PC-3 (cell line): ENCODE measurements around the gene HNRNPL. TPM values are rescaled to one million over a fixed set of nuclear protein-coding genes. Genes with fewer than 3 reads are reported as not detected.

Source experiments
- ATAC-seq: fragments of 200-7000 bp; cut with Tn5 transposase; 2 replicates; pipeline ENCODE4 v1.9.1; 2020; ENCODE audit warnings: mild to moderate bottlenecking, moderate library complexity
- BruUV-seq: library from RNA; stranded (reverse); fragments of 400-500 nt; replicated peaks from 2 replicates; lab custom pipeline; 2021; lab: Mats Ljungman, UMichigan
- CTCF ChIA-PET: fragments of 300-600 bp; sonication (Branson Sonifier 250); formaldehyde crosslinking; loops from one replicate; lab custom pipeline; 2022; ENCODE audit warnings: antibody characterized with exemption; lab: Charles Lee
- POLR2A ChIA-PET: fragments of 300-600 bp; sonication (Branson Sonifier 250); formaldehyde crosslinking; loops from one replicate; lab custom pipeline; 2022; ENCODE audit warnings: antibody characterized with exemption; ENCODE audit not compliant: unreplicated experiment; lab: Charles Lee
- DNase-seq: peaks from one replicate; pipeline ENCODE4 v3.0.0-alpha.2; 2015
- H2AFZ ChIP-seq: fragments of 300-600 bp; sonication (generic); 2 replicates; pipeline ENCODE4 v1.6.0; 2016; ENCODE audit warnings: antibody characterized with exemption, low read length
- H3F3A ChIP-seq: fragments of 300-600 bp; sonication (generic); one replicate; pipeline ENCODE4 v1.6.0; 2017; ENCODE audit warnings: antibody characterized with exemption, low read length, control low read depth, mild to moderate bottlenecking; ENCODE audit not compliant: unreplicated experiment
- H3K27ac ChIP-seq: fragments of 300-600 bp; sonication (generic); 2 replicates; pipeline ENCODE4 v1.5.1; 2016; ENCODE audit warnings: mild to moderate bottlenecking, low read length
- H3K27me3 ChIP-seq: fragments of 300-600 bp; sonication (generic); 2 replicates; pipeline ENCODE4 v1.6.1; 2016; ENCODE audit warnings: low read length, mixed read lengths
- H3K36me3 ChIP-seq: fragments of 300-600 bp; sonication (generic); 2 replicates; pipeline ENCODE4 v1.6.1; 2016; ENCODE audit warnings: low read depth, mixed run types, low read length, mixed read lengths
- H3K4me1 ChIP-seq: fragments of 300-600 bp; sonication (generic); 2 replicates; pipeline ENCODE4 v1.5.1; 2016; ENCODE audit warnings: low read length; ENCODE audit not compliant: insufficient read depth
- H3K4me2 ChIP-seq: fragments of 300-600 bp; sonication (generic); 2 replicates; pipeline ENCODE4 v1.6.0; 2016; ENCODE audit warnings: low read length
- H3K4me3 ChIP-seq: fragments of 300-600 bp; sonication (generic); 2 replicates; pipeline ENCODE4 v1.5.1; 2016; ENCODE audit warnings: mild to moderate bottlenecking, low read length, mixed read lengths
- H3K79me2 ChIP-seq: fragments of 300-600 bp; sonication (generic); 2 replicates; pipeline ENCODE4 v1.6.1; 2017; ENCODE audit warnings: low read length, mixed read lengths
- H3K9ac ChIP-seq: fragments of 300-600 bp; sonication (generic); 2 replicates; pipeline ENCODE4 v1.6.0; 2016; ENCODE audit warnings: mild to moderate bottlenecking, low read length
- H3K9me2 ChIP-seq: fragments of 300-600 bp; sonication (generic); replicated peaks from 2 replicates; pipeline ENCODE4 v1.6.1; 2016; ENCODE audit warnings: mixed run types, low read length, mixed read lengths
- H3K9me3 ChIP-seq: fragments of 300-600 bp; sonication (generic); 2 replicates; pipeline ENCODE4 v1.6.1; 2016; ENCODE audit warnings: low read length, mixed read lengths
- H4K20me1 ChIP-seq: fragments of 300-600 bp; sonication (generic); 2 replicates; pipeline ENCODE4 v1.6.1; 2016; ENCODE audit warnings: low read length, mixed read lengths
- EZH2 ChIP-seq: fragments of 300-600 bp; sonication (generic); IDR thresholded peaks from one replicate; pipeline ENCODE4 v1.6.1; 2017; ENCODE audit warnings: antibody characterized with exemption, mild to moderate bottlenecking, low read length; ENCODE audit not compliant: unreplicated experiment
- EZH2phosphoT487 ChIP-seq: fragments of 300-600 bp; sonication (generic); IDR thresholded peaks from 2 replicates; pipeline ENCODE4 v1.6.1; 2018; ENCODE audit warnings: mild to moderate bottlenecking, antibody characterized with exemption, low read length, borderline replicate concordance
- intact Hi-C: fragments of 100-400 bp; cut with micrococcal nuclease; formaldehyde crosslinking; loops from 2 replicates; pipeline ENCODE4 v1.9.0; 2023
- total RNA-seq: library from RNA; depleted of rRNA; stranded (reverse); fragments of >200 nt; gene quantifications from 2 replicates; pipeline ENCODE4 v1.2.3, GENCODE V29; 2014
- TF ChIP-seq, protein P1 (sequence below): fragments of 300-600 bp; sonication (generic); conservative IDR thresholded peaks from 2 replicates; pipeline ENCODE4 v1.5.1; 2017; ENCODE audit warnings: antibody characterized with exemption, low read depth, mild to moderate bottlenecking, low read length

HNRNPL gene
- total RNA-seq, 1 experiment from 2014 or later, result 315 TPM

DNA sequence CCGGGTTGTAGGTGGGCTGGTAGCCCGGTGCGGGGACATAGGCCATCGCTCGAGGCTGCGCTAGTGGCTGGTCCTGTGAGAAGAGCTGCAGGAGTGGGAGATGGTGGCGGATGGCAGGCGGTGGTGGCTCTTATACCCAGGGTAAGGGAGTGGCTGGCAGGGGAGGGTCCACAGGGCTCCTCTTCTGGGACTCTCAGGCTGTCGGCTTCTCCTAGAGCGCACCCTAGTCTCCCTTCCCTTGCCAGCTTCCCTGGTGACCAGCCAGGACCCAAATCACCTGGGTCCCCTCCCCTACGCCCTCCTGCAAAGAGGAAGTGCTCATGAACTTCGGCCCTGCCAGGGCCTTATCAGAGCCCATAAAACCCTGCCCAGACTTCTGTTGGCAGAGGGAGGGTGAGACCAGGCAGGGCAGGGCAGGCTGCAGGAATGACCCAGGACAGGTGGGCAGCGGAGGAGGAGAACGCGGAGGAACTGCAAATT lies 36.9 kb downstream of the HNRNPL start, which contains the start of gene LGALS4:
LGALS4 (minus strand) TSS at position 105 of the 480 bp plus-strand sequence; CDS start at position 46, 59 bp downstream.
- no peaks in the 10 kb centered on the region for H3K27me3 ChIP-seq
- no peaks in the 10 kb centered on the region for H3K36me3 ChIP-seq
- 0 out of 2 replicates have a peak, but pooled peaks have one; percentile 18 for ATAC-seq
- BruUV-seq, result no TSS peak
- no peaks in the 10 kb centered on the region for H4K20me1 ChIP-seq
- H3K79me2 ChIP-seq, result no peaks in the 10 kb centered on the region
- TF ChIP-seq EZH2phosphoT487, result no peak
- TF ChIP-seq EZH2, result no peak
- TF ChIP-seq, protein P1, sequence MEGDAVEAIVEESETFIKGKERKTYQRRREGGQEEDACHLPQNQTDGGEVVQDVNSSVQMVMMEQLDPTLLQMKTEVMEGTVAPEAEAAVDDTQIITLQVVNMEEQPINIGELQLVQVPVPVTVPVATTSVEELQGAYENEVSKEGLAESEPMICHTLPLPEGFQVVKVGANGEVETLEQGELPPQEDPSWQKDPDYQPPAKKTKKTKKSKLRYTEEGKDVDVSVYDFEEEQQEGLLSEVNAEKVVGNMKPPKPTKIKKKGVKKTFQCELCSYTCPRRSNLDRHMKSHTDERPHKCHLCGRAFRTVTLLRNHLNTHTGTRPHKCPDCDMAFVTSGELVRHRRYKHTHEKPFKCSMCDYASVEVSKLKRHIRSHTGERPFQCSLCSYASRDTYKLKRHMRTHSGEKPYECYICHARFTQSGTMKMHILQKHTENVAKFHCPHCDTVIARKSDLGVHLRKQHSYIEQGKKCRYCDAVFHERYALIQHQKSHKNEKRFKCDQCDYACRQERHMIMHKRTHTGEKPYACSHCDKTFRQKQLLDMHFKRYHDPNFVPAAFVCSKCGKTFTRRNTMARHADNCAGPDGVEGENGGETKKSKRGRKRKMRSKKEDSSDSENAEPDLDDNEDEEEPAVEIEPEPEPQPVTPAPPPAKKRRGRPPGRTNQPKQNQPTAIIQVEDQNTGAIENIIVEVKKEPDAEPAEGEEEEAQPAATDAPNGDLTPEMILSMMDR, result no peak
- CTCF ChIA-PET, result no interaction called here
- no peak within 1 kb of the TSS for H3K4me2 ChIP-seq
- no peak within 1 kb of the TSS for H3K4me3 ChIP-seq
- H3K27ac ChIP-seq, result no peak within 1 kb of the TSS
- no peaks in the 10 kb centered on the region for H3F3A ChIP-seq
- no peaks in the 10 kb centered on the region for H3K9me2 ChIP-seq
- POLR2A ChIA-PET, result no interaction called here
- intact Hi-C loops, result no loop called here
- no peak within 1 kb of the TSS for H3K9ac ChIP-seq
- H3K4me1 ChIP-seq, result no peaks in the 10 kb centered on the region
- DNase-seq, result no peak
- H3K9me3 ChIP-seq, result no peaks in the 10 kb centered on the region
- no peak within 1 kb of the TSS for H2AFZ ChIP-seq

DNA sequence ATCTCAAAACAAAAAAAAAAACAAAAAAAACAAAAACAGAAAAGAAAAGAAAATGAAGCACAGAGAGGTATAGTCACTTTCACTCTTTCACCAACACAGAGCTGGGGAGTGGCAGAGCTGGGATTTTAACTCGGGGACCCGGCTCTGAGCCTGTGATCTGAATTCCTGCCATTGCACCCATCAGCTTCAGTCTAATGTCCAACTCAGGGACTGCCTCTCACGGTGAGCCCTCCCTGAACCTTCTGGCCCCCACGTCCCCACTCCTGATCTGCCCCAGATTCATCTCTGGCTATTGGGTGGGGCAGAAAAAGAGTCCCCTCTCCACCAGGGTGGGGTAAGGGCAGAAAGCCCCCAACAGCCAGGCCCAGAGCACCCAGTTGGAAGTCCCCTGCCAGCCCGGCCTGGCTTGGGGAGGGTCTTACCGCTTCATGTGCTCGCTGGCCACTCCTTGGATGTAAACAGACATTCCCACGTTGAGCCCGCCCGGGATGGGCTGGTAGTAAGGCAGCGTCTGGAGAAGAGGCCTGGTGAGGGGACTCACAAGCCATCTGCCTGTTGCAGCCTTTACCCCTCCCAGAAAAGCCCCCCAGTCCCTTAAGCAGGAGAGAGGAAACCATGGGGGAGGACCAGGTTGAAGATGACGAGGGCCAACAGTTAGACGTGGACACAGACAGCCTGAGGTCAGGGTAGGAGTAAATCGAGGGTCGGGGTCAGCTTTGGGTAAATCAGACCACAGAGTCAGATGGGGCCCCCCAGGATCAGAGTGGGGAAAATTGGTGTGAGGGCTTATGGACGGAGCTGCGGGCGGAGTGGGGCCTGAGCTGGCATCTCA lies 37.6 kb downstream of the HNRNPL start:
- no TSS peak for BruUV-seq
- H3K27ac ChIP-seq, result no peak overlapping the region
- CTCF ChIA-PET, result no interaction called here
- H3K4me1 ChIP-seq, result no peaks in the 10 kb centered on the region
- no peaks in the 10 kb centered on the region for H3F3A ChIP-seq
- TF ChIP-seq, protein P1, result no peak
- TF ChIP-seq EZH2 (no peak), EZH2phosphoT487 (no peak)
- H3K4me2 ChIP-seq, result no peak overlapping the region
- no peaks in the 10 kb centered on the region for H4K20me1 ChIP-seq
- no peaks in the 10 kb centered on the region for H3K27me3 ChIP-seq
- no peak overlapping the region for H3K9ac ChIP-seq
- no peaks in the 10 kb centered on the region for H3K9me3 ChIP-seq
- H3K36me3 ChIP-seq, result no peaks in the 10 kb centered on the region
- H2AFZ ChIP-seq, result no peak overlapping the region
- H3K9me2 ChIP-seq, result no peaks in the 10 kb centered on the region
- ATAC-seq (no peak), DNase-seq (no peak)
- intact Hi-C loops, result no loop called here
- no peaks in the 10 kb centered on the region for H3K79me2 ChIP-seq
- H3K4me3 ChIP-seq, result no peak overlapping the region
- POLR2A ChIA-PET, result interaction anchor here (0.6 kb wide), 1 partner anchor 13 kb away, joined by 7 read pairs; no protein-coding TSS in a partner anchor
